ENCODE measurements around the gene SLF2.

SLF2 gene

DNA sequence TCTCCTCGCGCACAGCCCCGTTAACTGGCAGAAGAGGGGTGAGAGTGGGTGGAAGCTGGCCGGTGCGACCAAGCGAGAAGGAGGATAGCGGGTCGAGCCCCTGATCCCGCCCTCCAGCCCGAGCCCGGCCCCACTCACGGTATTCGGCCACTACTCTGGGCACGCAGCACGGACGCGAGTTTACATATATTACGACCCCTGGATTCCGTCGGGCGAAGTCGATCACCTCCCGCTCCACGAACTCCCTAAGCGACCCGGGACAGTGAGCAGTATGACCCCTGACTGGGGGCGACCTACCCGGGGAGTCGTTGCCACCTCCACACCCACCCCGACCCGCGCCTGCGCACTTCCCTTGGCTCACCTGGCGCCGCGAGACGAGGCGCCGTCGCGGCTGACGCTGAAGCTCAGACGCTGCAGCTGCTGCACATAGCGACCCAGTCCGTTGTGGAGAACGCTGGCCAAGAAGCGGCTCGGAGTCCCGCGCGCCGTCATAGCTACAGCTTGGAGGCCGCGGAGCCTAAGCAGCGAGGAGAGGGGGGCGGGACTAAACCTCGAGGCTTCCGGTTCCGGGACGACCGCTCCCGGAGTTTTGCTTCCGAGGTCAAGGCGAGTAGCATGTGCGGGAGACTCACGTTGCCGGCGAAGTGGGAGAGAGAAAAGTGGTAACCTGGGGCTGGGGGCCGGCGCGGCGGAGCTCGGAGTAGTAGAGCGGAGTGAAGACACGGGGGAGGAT is 74.4 kb downstream of the SLF2 start, which contains the start of the genes MRPL43 and TWNK:
TSS of gene MRPL43 (minus strand) at position 546 of the 733 bp plus-strand sequence. CDS start at position 492, 54 bp downstream.
TSS of gene TWNK (plus strand) at position 592 of the 733 bp plus-strand sequence. CDS start 668 bp downstream, outside the sequence.
- CTCF ChIA-PET = interaction anchor here (1.2 to 11.3 kb wide), 5 partner anchors 10 to 63 kb away, joined by 3 to 94 read pairs (median 3); partner anchors contain the start of gene LZTS2
- peak; percentile 92 for DNase-seq (ENCODE audit: extremely low spot score)
- POLR2A ChIA-PET = no interaction called here
- TF ChIP-seq, protein P1, sequence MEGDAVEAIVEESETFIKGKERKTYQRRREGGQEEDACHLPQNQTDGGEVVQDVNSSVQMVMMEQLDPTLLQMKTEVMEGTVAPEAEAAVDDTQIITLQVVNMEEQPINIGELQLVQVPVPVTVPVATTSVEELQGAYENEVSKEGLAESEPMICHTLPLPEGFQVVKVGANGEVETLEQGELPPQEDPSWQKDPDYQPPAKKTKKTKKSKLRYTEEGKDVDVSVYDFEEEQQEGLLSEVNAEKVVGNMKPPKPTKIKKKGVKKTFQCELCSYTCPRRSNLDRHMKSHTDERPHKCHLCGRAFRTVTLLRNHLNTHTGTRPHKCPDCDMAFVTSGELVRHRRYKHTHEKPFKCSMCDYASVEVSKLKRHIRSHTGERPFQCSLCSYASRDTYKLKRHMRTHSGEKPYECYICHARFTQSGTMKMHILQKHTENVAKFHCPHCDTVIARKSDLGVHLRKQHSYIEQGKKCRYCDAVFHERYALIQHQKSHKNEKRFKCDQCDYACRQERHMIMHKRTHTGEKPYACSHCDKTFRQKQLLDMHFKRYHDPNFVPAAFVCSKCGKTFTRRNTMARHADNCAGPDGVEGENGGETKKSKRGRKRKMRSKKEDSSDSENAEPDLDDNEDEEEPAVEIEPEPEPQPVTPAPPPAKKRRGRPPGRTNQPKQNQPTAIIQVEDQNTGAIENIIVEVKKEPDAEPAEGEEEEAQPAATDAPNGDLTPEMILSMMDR (IDR thresholded peaks at IDR 0.05; ENCODE audit: control extremely low read depth, extremely low read depth, low read depth, missing control alignments) = no peak

DNA sequence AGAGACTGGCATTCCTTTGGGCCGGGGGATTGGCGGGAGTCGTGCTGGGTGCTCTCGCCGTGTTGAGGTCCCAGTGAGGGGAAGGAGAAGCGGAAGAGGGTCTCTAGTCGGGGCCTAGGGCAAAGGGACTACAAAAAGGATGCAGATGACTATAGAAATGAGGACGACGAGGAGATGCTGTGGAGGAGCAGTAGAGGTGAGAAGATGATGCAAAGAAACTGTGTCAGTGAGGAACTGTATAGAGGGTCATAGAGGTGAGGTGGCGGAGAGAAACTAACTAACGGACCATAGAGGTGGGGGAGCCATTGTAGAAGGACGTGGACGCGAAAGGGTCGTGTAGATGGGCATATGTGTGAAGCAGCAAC is 74.9 kb downstream of the SLF2 start:
- no peak for DNase-seq (ENCODE audit: extremely low spot score)
- TF ChIP-seq, protein P1 (IDR thresholded peaks at IDR 0.05; ENCODE audit: control extremely low read depth, extremely low read depth, low read depth, missing control alignments) = no peak
- POLR2A ChIA-PET = no interaction called here
- CTCF ChIA-PET = interaction anchor here (1.2 to 11.3 kb wide), 5 partner anchors 10 to 62 kb away, joined by 3 to 94 read pairs (median 3); partner anchors contain the start of gene LZTS2

DNA sequence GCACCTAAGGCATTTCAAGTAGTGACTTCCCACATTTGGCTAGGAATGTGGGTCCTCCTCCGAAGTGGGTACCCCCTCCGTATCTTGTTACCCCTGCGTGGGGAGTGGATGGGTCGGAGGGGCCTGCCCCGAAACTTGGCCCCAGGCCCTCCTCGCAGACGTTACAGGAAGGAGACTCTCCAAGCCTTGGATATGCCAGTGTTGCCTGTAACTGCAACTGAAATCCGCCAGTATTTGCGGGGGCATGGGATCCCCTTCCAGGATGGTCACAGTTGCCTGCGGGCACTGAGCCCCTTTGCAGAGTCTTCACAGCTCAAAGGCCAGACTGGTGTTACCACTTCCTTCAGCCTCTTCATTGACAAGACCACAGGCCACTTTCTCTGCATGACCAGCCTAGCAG is 75.4 kb downstream of the SLF2 start:
- DNase-seq (ENCODE audit: extremely low spot score) = no peak
- POLR2A ChIA-PET = no interaction called here
- CTCF ChIA-PET = interaction anchor here (1.1 to 11.3 kb wide), 5 partner anchors 9 to 30 kb away, joined by 4 to 94 read pairs (median 6); partner anchors contain the start of gene LZTS2
- TF ChIP-seq, protein P1 (IDR thresholded peaks at IDR 0.05; ENCODE audit: control extremely low read depth, extremely low read depth, low read depth, missing control alignments) = no peak

DNA sequence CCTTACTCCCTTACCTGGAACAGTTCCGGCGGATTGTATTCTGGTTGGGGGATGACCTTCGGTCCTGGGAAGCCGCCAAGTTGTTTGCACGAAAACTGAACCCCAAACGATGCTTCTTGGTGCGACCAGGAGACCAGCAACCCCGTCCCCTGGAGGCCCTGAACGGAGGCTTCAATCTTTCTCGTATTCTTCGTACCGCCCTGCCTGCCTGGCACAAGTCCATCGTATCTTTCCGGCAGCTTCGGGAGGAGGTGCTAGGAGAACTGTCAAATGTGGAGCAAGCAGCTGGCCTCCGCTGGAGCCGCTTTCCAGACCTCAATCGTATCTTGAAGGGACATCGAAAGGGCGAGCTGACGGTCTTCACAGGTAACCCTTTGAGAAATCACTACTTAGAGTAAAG is 76.3 kb downstream of the SLF2 start:
- no peak for DNase-seq (ENCODE audit: extremely low spot score)
- ChIA-PET POLR2A (interaction anchor here (0.5 kb wide), 1 partner anchor 460 kb away, joined by 3 read pairs; no protein-coding TSS in a partner anchor), CTCF (interaction anchor here (1.1 to 11.3 kb wide), 5 partner anchors 8 to 29 kb away, joined by 4 to 94 read pairs (median 6); partner anchors contain the start of gene LZTS2)
- TF ChIP-seq, protein P1 (IDR thresholded peaks at IDR 0.05; ENCODE audit: control extremely low read depth, extremely low read depth, low read depth, missing control alignments) = no peak

DNA sequence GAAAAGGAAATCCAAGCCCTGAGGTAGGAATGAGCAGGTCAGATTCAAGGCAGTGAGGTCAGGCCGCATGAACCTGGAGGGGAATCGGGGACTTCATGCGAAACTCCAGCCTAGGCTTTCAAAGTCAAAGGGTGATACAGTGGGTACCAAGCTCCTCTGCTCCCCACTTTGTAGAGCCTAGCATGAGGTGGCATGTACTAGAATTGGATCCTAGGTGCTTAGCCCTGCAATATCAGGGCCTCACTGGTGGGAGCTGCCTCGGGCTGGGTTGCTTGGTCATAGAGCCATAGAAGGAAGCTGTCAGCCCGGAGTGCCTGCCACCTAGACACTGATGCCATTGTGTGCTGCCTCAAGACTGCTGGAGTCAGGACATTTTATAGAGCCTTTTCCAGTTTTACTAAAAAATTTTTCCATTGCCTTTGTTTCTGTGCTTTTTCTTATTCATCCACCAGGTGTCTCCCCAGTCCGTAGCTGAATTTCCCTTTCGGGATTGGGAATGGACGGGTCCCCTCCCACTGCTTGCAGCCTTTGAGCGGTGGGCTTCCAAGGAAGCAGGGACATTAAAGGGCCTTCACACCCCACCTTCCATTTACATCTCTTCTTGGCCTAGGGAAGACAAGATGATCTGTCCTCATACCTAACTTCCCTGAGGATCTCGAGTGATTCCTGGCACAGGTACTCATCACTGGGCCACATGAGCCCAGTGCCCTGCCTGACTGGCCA is 81.4 kb downstream of the SLF2 start:
- DNase-seq (ENCODE audit: extremely low spot score) = no peak
- POLR2A ChIA-PET = no interaction called here
- TF ChIP-seq, protein P1 (IDR thresholded peaks at IDR 0.05; ENCODE audit: control extremely low read depth, extremely low read depth, low read depth, missing control alignments) = peak; percentile 23
- CTCF ChIA-PET = interaction anchor here (0.9 to 2.6 kb wide), 7 partner anchors 9 to 105 kb away, joined by 3 to 13 read pairs (median 3); no protein-coding TSS in a partner anchor

DNA sequence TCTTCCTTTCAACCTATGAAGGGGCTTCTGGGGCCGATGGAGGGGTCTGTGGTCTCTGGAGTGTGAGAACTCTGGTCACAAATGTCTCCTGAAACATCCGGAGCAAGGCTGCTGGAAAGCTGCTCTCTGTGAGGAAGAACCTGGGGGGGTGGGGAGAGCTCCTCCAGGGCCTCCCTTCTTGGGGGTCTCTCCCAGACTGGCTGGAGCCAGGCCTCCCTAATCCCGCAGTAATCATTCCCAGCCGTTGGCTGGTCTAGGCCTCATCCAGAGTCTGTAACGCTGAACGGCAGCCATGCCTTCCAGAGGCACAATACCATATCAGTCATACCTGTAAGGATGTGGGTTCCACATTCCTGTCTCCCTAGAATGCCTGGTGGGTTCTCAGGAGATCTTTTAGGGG is 82.4 kb downstream of the SLF2 start:
- ChIA-PET POLR2A (no interaction called here), CTCF (interaction anchor here (1.2 to 6.6 kb wide), 4 partner anchors 9 to 55 kb away, joined by 3 to 101 read pairs (median 50); partner anchors contain the start of genes MRPL43 and TWNK)
- TF ChIP-seq, protein P1 (IDR thresholded peaks at IDR 0.05; ENCODE audit: control extremely low read depth, extremely low read depth, low read depth, missing control alignments) = no peak
- no peak for DNase-seq (ENCODE audit: extremely low spot score)
